Smooth muscle cell (in vitro differentiated cells): ENCODE measurements around the gene RPL3. TPM values are rescaled to one million over a fixed set of nuclear protein-coding genes. Genes with fewer than 3 reads are reported as not detected.

Source experiments
- DNase-seq: peaks from one replicate; lab custom pipeline; 2025; ENCODE audit not compliant: unreplicated experiment; lab: John Stamatoyannopoulos, UW
- H2AFZ ChIP-seq: fragments of 200-600 bp; sonication (generic); 2 replicates; pipeline ENCODE4 v1.6.0; 2016; ENCODE audit warnings: antibody characterized with exemption, low read depth, mild to moderate bottlenecking
- H3F3A ChIP-seq: fragments of 200-600 bp; sonication (generic); 2 replicates; pipeline ENCODE4 v1.6.0; 2017; ENCODE audit warnings: antibody characterized with exemption, low read depth
- H3K27ac ChIP-seq: fragments of 200-600 bp; sonication (generic); 2 replicates; pipeline ENCODE4 v1.5.1; 2016; ENCODE audit warnings: low read depth, mild to moderate bottlenecking
- H3K27me3 ChIP-seq: fragments of 200-600 bp; sonication (generic); 2 replicates; pipeline ENCODE4 v1.6.1; 2016; ENCODE audit warnings: low read depth, mild to moderate bottlenecking
- H3K36me3 ChIP-seq: fragments of 200-600 bp; sonication (generic); 2 replicates; pipeline ENCODE4 v1.5.1; 2016; ENCODE audit warnings: low read depth
- H3K4me1 ChIP-seq: fragments of 200-600 bp; sonication (generic); 2 replicates; pipeline ENCODE4 v1.5.1; 2016; ENCODE audit warnings: low read depth
- H3K4me2 ChIP-seq: fragments of 200-600 bp; sonication (generic); 2 replicates; pipeline ENCODE4 v1.6.0; 2016; ENCODE audit warnings: mild to moderate bottlenecking
- H3K4me3 ChIP-seq: fragments of 200-600 bp; sonication (generic); 2 replicates; pipeline ENCODE4 v1.5.1; 2016; ENCODE audit warnings: mild to moderate bottlenecking
- H3K79me2 ChIP-seq: fragments of 200-600 bp; sonication (generic); 2 replicates; pipeline ENCODE4 v1.6.0; 2016; ENCODE audit warnings: low read depth, mild to moderate bottlenecking
- H3K9ac ChIP-seq: fragments of 200-600 bp; sonication (generic); 2 replicates; pipeline ENCODE4 v1.6.0; 2016; ENCODE audit warnings: low read depth
- H3K9me3 ChIP-seq: fragments of 200-600 bp; sonication (generic); replicated peaks from 2 replicates; pipeline ENCODE4 v1.5.1; 2016; ENCODE audit warnings: low read depth
- H4K20me1 ChIP-seq: fragments of 200-600 bp; sonication (generic); 2 replicates; pipeline ENCODE4 v1.6.0; 2016; ENCODE audit warnings: low read depth
- WGBS: methylation state at CpG from one replicate; pipeline ENCODE4 v1.1.7; 2016; ENCODE audit warnings: low lambda C conversion rate; 5-methylcytosine and 5-hydroxymethylcytosine counted together
- polyA plus RNA-seq: library from polyadenylated mRNA; unstranded; fragments of >200 nt; fragmentation: Nextera tagmentation; extraction: Ambion mirVana; gene quantifications from 2 replicates; pipeline ENCODE4 v1.2.1, GENCODE V29; 2016
- total RNA-seq: library from RNA; depleted of rRNA; stranded (reverse); fragments of >200 nt; gene quantifications from 2 replicates; pipeline ENCODE4 v1.2.3, GENCODE V29; 2014
- TF ChIP-seq, protein P1 (sequence below): fragments of 200-600 bp; sonication (generic); IDR thresholded peaks from 2 replicates; pipeline ENCODE4 v1.5.1; 2017; ENCODE audit warnings: borderline replicate concordance, mild to moderate bottlenecking, antibody characterized with exemption; ENCODE audit not compliant: insufficient read depth, poor library complexity, severe bottlenecking

Gene RPL3
- total and polyA plus RNA-seq, 2 experiments from 2014 or later = 717 to 1,022 TPM

DNA sequence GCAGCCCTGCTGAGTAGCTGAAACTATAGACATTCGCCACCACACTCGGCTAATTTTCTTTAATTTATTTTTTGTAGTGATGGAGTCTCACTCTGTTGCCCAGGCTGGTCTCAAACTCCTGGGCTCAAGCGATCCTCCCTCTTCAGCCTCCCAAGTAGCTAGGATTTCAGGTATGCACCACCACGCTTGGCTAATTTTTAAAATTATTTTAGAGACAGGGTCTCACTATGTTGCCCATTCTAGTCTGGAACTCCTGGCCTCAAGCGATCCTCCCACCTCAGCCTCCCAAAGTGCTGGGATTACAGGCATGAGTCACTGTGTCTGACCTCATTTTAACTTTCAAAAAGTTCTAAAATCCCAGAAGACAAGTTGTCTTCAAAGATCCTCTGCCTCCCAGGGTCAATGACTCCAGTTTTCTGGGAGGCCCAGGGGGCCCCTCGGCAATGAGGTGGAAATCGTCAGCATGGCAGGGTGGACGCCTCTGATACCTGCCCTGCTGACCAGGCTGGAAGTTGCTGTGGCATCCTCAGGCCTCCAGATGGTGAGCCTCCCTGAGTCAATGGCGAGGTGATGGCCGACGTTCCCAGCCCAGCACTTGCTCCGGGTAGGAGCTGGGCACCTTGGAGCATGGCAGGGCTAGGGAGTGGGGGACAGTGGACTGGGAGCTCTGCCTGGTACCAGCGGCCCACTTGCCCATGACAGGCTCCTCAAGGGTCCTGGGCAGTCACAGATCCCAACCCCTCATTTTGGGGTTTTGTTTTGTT, 31.1 kb downstream of the RPL3 start:
- no peak overlapping the region for H3K27ac ChIP-seq
- TF ChIP-seq, protein P1, sequence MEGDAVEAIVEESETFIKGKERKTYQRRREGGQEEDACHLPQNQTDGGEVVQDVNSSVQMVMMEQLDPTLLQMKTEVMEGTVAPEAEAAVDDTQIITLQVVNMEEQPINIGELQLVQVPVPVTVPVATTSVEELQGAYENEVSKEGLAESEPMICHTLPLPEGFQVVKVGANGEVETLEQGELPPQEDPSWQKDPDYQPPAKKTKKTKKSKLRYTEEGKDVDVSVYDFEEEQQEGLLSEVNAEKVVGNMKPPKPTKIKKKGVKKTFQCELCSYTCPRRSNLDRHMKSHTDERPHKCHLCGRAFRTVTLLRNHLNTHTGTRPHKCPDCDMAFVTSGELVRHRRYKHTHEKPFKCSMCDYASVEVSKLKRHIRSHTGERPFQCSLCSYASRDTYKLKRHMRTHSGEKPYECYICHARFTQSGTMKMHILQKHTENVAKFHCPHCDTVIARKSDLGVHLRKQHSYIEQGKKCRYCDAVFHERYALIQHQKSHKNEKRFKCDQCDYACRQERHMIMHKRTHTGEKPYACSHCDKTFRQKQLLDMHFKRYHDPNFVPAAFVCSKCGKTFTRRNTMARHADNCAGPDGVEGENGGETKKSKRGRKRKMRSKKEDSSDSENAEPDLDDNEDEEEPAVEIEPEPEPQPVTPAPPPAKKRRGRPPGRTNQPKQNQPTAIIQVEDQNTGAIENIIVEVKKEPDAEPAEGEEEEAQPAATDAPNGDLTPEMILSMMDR = no peak
- no peak overlapping the region for H3K4me3 ChIP-seq

DNA sequence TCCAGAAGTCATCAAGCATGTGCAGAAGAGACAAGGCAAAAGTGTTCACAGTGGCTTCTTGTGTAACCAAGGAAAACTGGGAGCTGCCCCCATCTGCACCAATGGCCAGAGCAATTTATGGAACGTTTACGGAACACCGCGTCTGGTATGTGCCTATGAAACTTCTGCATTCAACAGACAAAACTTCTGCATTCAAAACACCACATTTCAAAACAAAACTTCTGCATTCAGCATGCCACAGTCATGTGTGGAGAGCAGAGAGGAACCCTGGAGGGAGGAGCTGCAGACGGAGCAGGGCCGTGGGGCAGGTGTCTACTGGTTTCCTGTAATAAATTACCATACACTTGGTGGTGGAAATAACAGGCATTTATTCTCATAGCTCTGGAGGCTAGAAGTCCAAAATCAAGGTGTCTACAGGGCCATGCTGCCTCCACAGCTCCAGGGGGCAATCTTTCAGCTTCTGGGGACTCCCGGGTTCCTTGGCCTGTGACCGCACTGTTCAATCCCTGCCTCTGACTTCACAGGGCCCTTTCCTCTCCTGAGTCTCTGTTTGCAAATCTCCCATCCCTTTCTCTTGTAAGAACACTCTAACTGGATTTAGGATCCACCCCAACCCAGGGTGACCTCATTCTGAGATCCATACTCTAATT, 32.2 kb downstream of the RPL3 start:
- H3K4me3 ChIP-seq = no peak overlapping the region
- no peak overlapping the region for H3K9ac ChIP-seq
- no peak overlapping the region for H3K27ac ChIP-seq
- H3K36me3 ChIP-seq = no peaks in the 10 kb centered on the region
- no peaks in the 10 kb centered on the region for H3K27me3 ChIP-seq
- H3K79me2 ChIP-seq = no peaks in the 10 kb centered on the region
- no peak overlapping the region for H2AFZ ChIP-seq
- peaks cover 9% of the 10 kb centered on the region for H3F3A ChIP-seq
- H3K4me2 ChIP-seq = no peak overlapping the region
- TF ChIP-seq, protein P1 = no peak
- no peaks in the 10 kb centered on the region for H3K9me3 ChIP-seq
- WGBS = 71% methylated on average over 8 of the region's 8 CpGs
- H4K20me1 ChIP-seq = no peaks in the 10 kb centered on the region
- no peak for DNase-seq
- H3K4me1 ChIP-seq = peaks cover 2% of the 10 kb centered on the region

More for the DNA sequence above, 31.1 kb downstream of the RPL3 start:
- Histone ChIP-seq H3F3A (peaks cover 9% of the 10 kb centered on the region), H4K20me1 (no peaks in the 10 kb centered on the region), H3K4me2 (no peak overlapping the region), H3K36me3 (no peaks in the 10 kb centered on the region), H3K9ac (no peak overlapping the region), H3K9me3 (no peaks in the 10 kb centered on the region), H3K79me2 (no peaks in the 10 kb centered on the region), H3K4me1 (peaks cover 6% of the 10 kb centered on the region), H3K27me3 (no peaks in the 10 kb centered on the region), H2AFZ (no peak overlapping the region)
- WGBS = 91% methylated on average over 11 of the region's 13 CpGs
- no peak for DNase-seq

DNA sequence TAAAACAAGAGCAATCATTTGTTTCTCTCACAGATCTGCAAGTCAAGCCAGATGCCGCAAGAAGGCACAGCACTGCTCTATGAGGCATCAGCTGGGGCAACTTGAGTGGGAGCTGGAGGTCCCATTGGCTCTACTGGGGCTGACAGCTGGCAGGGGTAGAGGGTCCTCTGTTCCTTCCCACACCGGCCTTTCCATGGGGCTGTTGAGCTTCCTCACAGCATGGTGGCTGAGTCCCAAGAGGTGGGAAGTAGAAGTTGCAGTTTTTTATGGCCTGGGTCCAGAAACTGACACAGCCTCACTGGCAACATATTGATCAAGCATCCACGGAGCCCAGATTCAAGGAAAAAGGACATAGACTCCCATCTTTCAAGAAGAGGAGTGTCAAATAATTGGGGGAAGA, 34.4 kb downstream of the RPL3 start:
- Histone ChIP-seq H3F3A (peaks cover 9% of the 10 kb centered on the region), H4K20me1 (no peaks in the 10 kb centered on the region), H3K4me1 (no peaks in the 10 kb centered on the region), H3K9ac (no peak overlapping the region), H3K79me2 (no peaks in the 10 kb centered on the region), H2AFZ (no peak overlapping the region), H3K9me3 (no peaks in the 10 kb centered on the region), H3K27me3 (no peaks in the 10 kb centered on the region), H3K4me2 (no peak overlapping the region), H3K27ac (no peak overlapping the region), H3K4me3 (no peak overlapping the region), H3K36me3 (no peaks in the 10 kb centered on the region)
- no peak for DNase-seq
- TF ChIP-seq, protein P1 = no peak
- WGBS = 93% methylated on average over 3 of the region's 3 CpGs
